Naive thymus-derived CD4-positive, alpha-beta T cell (primary cell): ENCODE data around the gene HID1. TPM values are rescaled to one million over a fixed set of nuclear protein-coding genes. Genes with fewer than 3 reads are reported as not detected.

Experiments
- ATAC-seq: fragments of 150-1000 bp; cut with Tn5 transposase; 2 replicates; pipeline ENCODE4 v1.10.0; 2021; ENCODE audit warnings: mild to moderate bottlenecking, moderate library complexity
- CTCF ChIA-PET: fragments of 350-600 bp; sonication (Branson Sonifier 250); formaldehyde crosslinking; loops from one replicate; lab custom pipeline; 2021; ENCODE audit warnings: antibody characterized with exemption; lab: Charles Lee
- POLR2A ChIA-PET: fragments of 350-600 bp; sonication (Branson Sonifier 250); formaldehyde crosslinking; loops from one replicate; lab custom pipeline; 2021; ENCODE audit warnings: antibody characterized with exemption, inconsistent platforms; lab: Charles Lee
- DNase-seq, 9 donors: peaks; one replicate each; pipeline versions ENCODE4 v3.0.0 to v3.0.0-alpha.2; 2020 to 2022; ENCODE audit warnings: mixed read lengths in 1 of 9
- H3K27ac ChIP-seq: one replicate; pipeline ENCODE4 v1.7.0; 2013; ENCODE audit warnings: mild to moderate bottlenecking, low read depth, low read length, moderate library complexity
- H3K27me3 ChIP-seq, 2 donors: one replicate each; pipeline ENCODE4 v1.7.0; 2013; ENCODE audit warnings: low read length in 2 of 2, mild to moderate bottlenecking in 2 of 2, moderate library complexity in 2 of 2; ENCODE audit not compliant: control insufficient read depth in 2 of 2, insufficient read depth in 2 of 2
- H3K36me3 ChIP-seq, 3 experiments: 1 replicate in 2 of 3; 2 replicates in 1 of 3; pipeline ENCODE4 v1.7.0; 2013; ENCODE audit warnings: low read length in 3 of 3, mild to moderate bottlenecking in 3 of 3, moderate library complexity in 1 of 3; ENCODE audit not compliant: insufficient read depth in 3 of 3, control insufficient read depth in 2 of 3
- H3K4me1 ChIP-seq, 2 donors: one replicate each; pipeline ENCODE4 v1.7.0; 2013; ENCODE audit warnings: low read length in 2 of 2, mild to moderate bottlenecking in 2 of 2, moderate library complexity in 1 of 2; ENCODE audit not compliant: control insufficient read depth in 2 of 2, insufficient read depth in 2 of 2
- H3K4me3 ChIP-seq: 2 replicates; pipeline ENCODE4 v1.7.0; 2013; ENCODE audit warnings: mild to moderate bottlenecking, low read length
- H3K9me3 ChIP-seq, 3 experiments: 1 replicate in 2 of 3; 2 replicates in 1 of 3; pipeline ENCODE4 v1.7.0; 2013; ENCODE audit warnings: low read length in 3 of 3; ENCODE audit not compliant: control insufficient read depth in 2 of 3
- H3K27ac Mint-ChIP-seq, 9 donors: one replicate each; pipeline ENCODE4 v1.8.0; 2020 to 2022; ENCODE audit warnings: mixed read lengths in 9 of 9, mild to moderate bottlenecking in 8 of 9, moderate library complexity in 5 of 9, inconsistent platforms in 2 of 9
- H3K27me3 Mint-ChIP-seq, 5 donors: one replicate each; pipeline ENCODE4 v1.8.0; 2021 to 2022; ENCODE audit warnings: mixed read lengths in 5 of 5, mild to moderate bottlenecking in 1 of 5
- H3K36me3 Mint-ChIP-seq, 5 donors: one replicate each; pipeline ENCODE4 v1.8.0; 2020 to 2022; ENCODE audit warnings: mixed read lengths in 5 of 5, mild to moderate bottlenecking in 3 of 5, inconsistent platforms in 1 of 5
- H3K4me1 Mint-ChIP-seq, 7 donors: one replicate each; pipeline ENCODE4 v1.8.0; 2020 to 2022; ENCODE audit warnings: mixed read lengths in 7 of 7, mild to moderate bottlenecking in 3 of 7, inconsistent platforms in 1 of 7
- H3K4me3 Mint-ChIP-seq, 10 donors: one replicate each; pipeline ENCODE4 v1.8.0; 2020 to 2022; ENCODE audit warnings: mild to moderate bottlenecking in 10 of 10, mixed read lengths in 10 of 10, moderate library complexity in 6 of 10, inconsistent platforms in 2 of 10
- H3K9me3 Mint-ChIP-seq, 11 donors: one replicate each; pipeline ENCODE4 v1.8.0; 2020 to 2022; ENCODE audit warnings: mixed read lengths in 11 of 11, mild to moderate bottlenecking in 4 of 11, inconsistent platforms in 1 of 11, moderate library complexity in 1 of 11
- intact Hi-C, 2 donors: fragments of 100-400 bp; cut with micrococcal nuclease; formaldehyde crosslinking; loops; one replicate each; pipeline ENCODE4 v1.15.1; 2023
- polyA plus RNA-seq, 2 donors: library from polyadenylated mRNA; unstranded; fragments of 300-500 nt; fragmentation: Illumina TruSeq; gene quantifications; one replicate each; pipeline ENCODE4 v1.2.3, GENCODE V29; 2021
- total RNA-seq, 6 experiments: library from RNA in 5 of 6; stranded (reverse) in 5 of 6; gene quantifications; 1 replicate in 5 of 6; 2 replicates in 1 of 6; pipeline ENCODE4 v1.2.3 and lab custom pipeline; 2021 to 2026

Gene HID1
- total and polyA plus RNA-seq, 7 experiments from 2014 or later: 0.60 to 25.2 (median 11.7) TPM

DNA sequence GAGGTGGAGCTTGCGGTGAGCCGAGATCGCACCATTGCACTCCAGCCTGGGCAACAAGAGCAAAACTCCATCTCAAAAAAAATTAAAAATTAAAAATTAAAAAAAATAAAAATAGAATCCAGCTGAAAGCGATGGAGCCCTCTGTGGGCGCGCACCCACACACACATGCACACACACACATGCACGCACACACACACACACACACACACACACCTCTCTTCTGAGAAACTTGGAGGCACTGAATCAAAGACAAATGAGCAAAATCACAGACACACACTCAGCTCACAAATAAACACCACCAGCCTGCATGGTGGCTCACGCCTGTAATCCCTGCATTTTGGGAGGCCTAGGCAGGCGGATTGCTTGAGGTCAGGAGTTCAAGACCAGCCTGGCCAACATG is 69.5 kb downstream of the HID1 start:
- Histone ChIP-seq H3K4me1 (no peaks in the 10 kb centered on the region), H3K27ac (no peak overlapping the region), H3K4me3 (no peak overlapping the region), H3K9me3 (no peaks in the 10 kb centered on the region), H3K27me3 (no peaks in the 10 kb centered on the region), H3K36me3 (no peaks in the 10 kb centered on the region)
- Mint-ChIP-seq H3K4me3 (no peak overlapping the region), H3K9me3 (no peaks in the 10 kb centered on the region), H3K27ac (peak overlapping the region in 2 of 9 donors; percentile 42 to 49), H3K27me3 (peaks cover 0 to 22% (median 5%) of the 10 kb centered on the region in 5 donors), H3K4me1 (peaks cover 0 to 8% (median 3%) of the 10 kb centered on the region in 7 donors), H3K36me3 (no peaks in the 10 kb centered on the region)
- CTCF ChIA-PET: no interaction called here
- DNase-seq (no peak), ATAC-seq (no peak)
- intact Hi-C loops: no loop called here
- POLR2A ChIA-PET: no interaction called here

- H3K4me1 Mint-ChIP-seq: peaks cover 0 to 7% (median 3%) of the 10 kb centered on the region in 7 donors
- intact Hi-C loops: no loop called here
- POLR2A ChIA-PET: no interaction called here
Measured at GRCh38 chr17:74901353-74902135, 71.0 kb downstream of the HID1 start.

More at GRCh38 chr17:74901353-74902135, 71.0 kb downstream of the HID1 start:
- ATAC-seq (no peak), DNase-seq (no peak)
- Histone ChIP-seq H3K36me3 (no peaks in the 10 kb centered on the region), H3K27me3 (no peaks in the 10 kb centered on the region), H3K27ac (no peak overlapping the region), H3K4me3 (no peak overlapping the region), H3K9me3 (no peaks in the 10 kb centered on the region), H3K4me1 (no peaks in the 10 kb centered on the region)
- H3K36me3 Mint-ChIP-seq: no peaks in the 10 kb centered on the region
- CTCF ChIA-PET: no interaction called here
- no peak overlapping the region for H3K4me3 Mint-ChIP-seq
- no peaks in the 10 kb centered on the region for H3K9me3 Mint-ChIP-seq
- H3K27ac Mint-ChIP-seq: no peak overlapping the region
- H3K27me3 Mint-ChIP-seq: peaks cover 3 to 25% (median 8%) of the 10 kb centered on the region in 5 donors

Other genes with a start within 250 kb of the HID1 start
- gene RAB37, start 235.5 kb downstream of the HID1 start, total RNA-seq: 10 to 100 TPM; 23.6 to 58.5 (median 34.4) TPM
- gene RAB37, start 235.5 kb downstream of the HID1 start, polyA plus RNA-seq: 10 to 100 TPM; 30.4 to 30.7 TPM
- gene NHERF1, start 224.1 kb downstream of the HID1 start, total RNA-seq: 100 to 1,000 TPM in 4 of 5 experiments, 10 to 100 TPM in 1; 93.1 to 279 (median 156) TPM
- gene NHERF1, start 224.1 kb downstream of the HID1 start, polyA plus RNA-seq: 100 to 1,000 TPM; 273 to 393 TPM
- 10 to 100 TPM; 41.4 to 78.8 (median 56.9) TPM for gene NAT9, start 196.4 kb downstream of the HID1 start, total RNA-seq
- 10 to 100 TPM; 16.8 to 37.9 TPM for gene NAT9, start 196.4 kb downstream of the HID1 start, polyA plus RNA-seq
- under 1 TPM in 2 of 5 experiments, not detected in 3; 0.12 to 0.15 TPM for gene GRIN2C, start 112.9 kb downstream of the HID1 start, total RNA-seq
- not detected for gene GRIN2C, start 112.9 kb downstream of the HID1 start, polyA plus RNA-seq
- gene FDXR, start 99.8 kb downstream of the HID1 start, total RNA-seq: 10 to 100 TPM in 3 of 5 experiments, 1 to 10 TPM in 2; 4.7 to 39.5 (median 11.7) TPM
- gene FDXR, start 99.8 kb downstream of the HID1 start, polyA plus RNA-seq: 1 to 10 TPM; 5.4 to 6.4 TPM
- gene FADS6, start 79.1 kb downstream of the HID1 start, total RNA-seq: not detected
- under 1 TPM in 1 of 2 donors, not detected in 1; 0.14 TPM for gene FADS6, start 79.1 kb downstream of the HID1 start, polyA plus RNA-seq
- gene USH1G, start 49.5 kb downstream of the HID1 start, total RNA-seq: not detected
- gene USH1G, start 49.5 kb downstream of the HID1 start, polyA plus RNA-seq: not detected
- not detected for gene OTOP2, start 48.5 kb downstream of the HID1 start, total RNA-seq
- gene OTOP2, start 48.5 kb downstream of the HID1 start, polyA plus RNA-seq: not detected
- gene OTOP3, start 36.9 kb downstream of the HID1 start, total RNA-seq: not detected
- gene OTOP3, start 36.9 kb downstream of the HID1 start, polyA plus RNA-seq: not detected
- under 1 TPM in 3 of 5 experiments, not detected in 2; 0.08 to 0.17 (median 0.16) TPM for gene CDR2L, start 14.9 kb upstream of the HID1 start, total RNA-seq
- not detected for gene CDR2L, start 14.9 kb upstream of the HID1 start, polyA plus RNA-seq
- 10 to 100 TPM; 11.7 to 46.1 (median 23.0) TPM for gene MRPL58, start 39.9 kb upstream of the HID1 start, total RNA-seq
- 10 to 100 TPM; 55.3 to 71.4 TPM for gene MRPL58, start 39.9 kb upstream of the HID1 start, polyA plus RNA-seq
- 100 to 1,000 TPM; 113 to 195 (median 161) TPM for gene ATP5PD, start 74.2 kb upstream of the HID1 start, total RNA-seq
- 100 to 1,000 TPM; 362 to 478 TPM for gene ATP5PD, start 74.2 kb upstream of the HID1 start, polyA plus RNA-seq
- gene KCTD2, start 74.5 kb upstream of the HID1 start, total RNA-seq: 10 to 100 TPM; 19.5 to 35.7 (median 23.0) TPM
- 1 to 10 TPM; 4.8 to 8.7 TPM for gene KCTD2, start 74.5 kb upstream of the HID1 start, polyA plus RNA-seq
- 10 to 100 TPM in 4 of 5 experiments, 1 to 10 TPM in 1; 9.2 to 26.3 (median 24.5) TPM for gene SLC16A5, start 115.2 kb upstream of the HID1 start, total RNA-seq
- gene SLC16A5, start 115.2 kb upstream of the HID1 start, polyA plus RNA-seq: 1 to 10 TPM; 5.9 to 7.6 TPM
- gene ARMC7, start 137.2 kb upstream of the HID1 start, total RNA-seq: 10 to 100 TPM in 4 of 5 experiments, 1 to 10 TPM in 1; 5.8 to 18.9 (median 17.8) TPM
- gene ARMC7, start 137.2 kb upstream of the HID1 start, polyA plus RNA-seq: 1 to 10 TPM; 1.8 to 4.4 TPM
- 10 to 100 TPM; 23.4 to 54.8 (median 37.5) TPM for gene NT5C, start 159.0 kb upstream of the HID1 start, total RNA-seq
- gene NT5C, start 159.0 kb upstream of the HID1 start, polyA plus RNA-seq: 10 to 100 TPM; 31.1 to 33.1 TPM
- 100 to 1,000 TPM in 1 of 5 experiments, 10 to 100 TPM in 4; 12.3 to 227 (median 29.3) TPM for gene JPT1, start 181.8 kb upstream of the HID1 start, total RNA-seq
- 10 to 100 TPM; 70.0 to 72.3 TPM for gene JPT1, start 181.8 kb upstream of the HID1 start, polyA plus RNA-seq
- 100 to 1,000 TPM; 201 to 494 (median 247) TPM for gene SUMO2, start 210.2 kb upstream of the HID1 start, total RNA-seq
- 100 to 1,000 TPM; 173 to 357 TPM for gene SUMO2, start 210.2 kb upstream of the HID1 start, polyA plus RNA-seq
- 100 to 1,000 TPM in 2 of 5 experiments, 10 to 100 TPM in 3; 96.3 to 143 (median 99.2) TPM for gene NUP85, start 232.9 kb upstream of the HID1 start, total RNA-seq
- gene NUP85, start 232.9 kb upstream of the HID1 start, polyA plus RNA-seq: 10 to 100 TPM; 21.0 to 57.3 TPM